ENCODE measurements around the gene FAM83D. TPM values are rescaled to one million over a fixed set of nuclear protein-coding genes. Genes with fewer than 3 reads are reported as not detected.

FAM83D gene
- total and polyA plus RNA-seq, 5 experiments from 2014 or later, result 0.46 to 1.1 (median 0.56) TPM

DNA sequence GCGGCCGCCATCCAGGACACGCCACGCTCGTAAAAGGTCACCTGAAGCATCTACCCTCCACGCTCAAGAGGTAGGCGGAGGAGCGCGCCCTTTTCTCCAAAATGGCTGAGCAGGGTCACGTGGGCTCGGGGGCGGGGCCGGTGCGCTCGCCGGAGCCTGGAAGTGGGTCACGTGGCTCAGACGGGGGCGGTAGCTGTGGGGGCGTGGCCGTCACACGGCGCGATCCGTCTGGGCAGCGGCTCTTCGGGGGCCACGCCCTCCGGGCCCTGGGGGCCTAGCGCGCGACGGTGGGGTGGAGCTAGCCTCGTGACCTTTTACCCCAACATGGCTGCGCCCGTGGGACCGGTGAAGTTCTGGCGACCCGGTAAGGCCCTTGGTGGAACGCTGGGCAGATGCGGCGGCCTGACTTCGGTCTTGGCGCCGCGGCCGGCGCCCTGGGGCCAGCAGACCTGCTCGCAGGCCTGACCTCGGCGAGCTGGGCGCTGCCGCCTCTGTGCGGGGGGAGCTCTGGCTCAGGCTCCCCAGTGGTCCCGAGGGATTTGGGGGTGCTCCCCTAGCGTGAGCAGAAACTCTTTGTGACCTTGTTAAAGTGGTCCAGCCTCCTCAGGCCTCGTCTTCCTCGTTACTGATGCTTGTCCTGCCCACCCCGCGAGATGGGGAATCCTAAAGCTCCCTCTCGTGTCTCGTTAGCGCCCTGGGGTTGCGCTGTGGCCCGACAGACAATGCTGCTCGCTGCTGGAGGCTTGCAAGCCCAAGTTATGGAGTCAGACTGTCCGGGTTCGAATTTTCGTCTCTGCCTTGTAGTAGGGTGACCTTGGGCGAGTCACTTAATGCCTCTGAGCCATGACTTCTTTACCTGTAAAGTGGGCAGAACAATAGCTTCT lies 36.1 kb downstream of the FAM83D start, which contains the start of gene DHX35:
DHX35 (plus strand) TSS at position 301 of the 884 bp plus-strand sequence; CDS start at position 325, 24 bp downstream.
- H3K9me3 Mint-ChIP-seq, result no peaks in the 10 kb centered on the region
- no peaks in the 10 kb centered on the region for H3K27me3 Mint-ChIP-seq
- H3K4me1 Mint-ChIP-seq, result peaks cover 19 to 43% (median 27%) of the 10 kb centered on the region in 4 donors
- peak within 1 kb of the TSS; percentile 89 to 98 (median 96) for H3K4me3 Mint-ChIP-seq
- peaks cover 0 to 13% (median 2%) of the 10 kb centered on the region in 3 donors for H3K36me3 Mint-ChIP-seq
- POLR2A ChIA-PET, result interaction anchor here (0.6 to 2.5 kb wide), 11 partner anchors 36 to 490 kb away, joined by 3 to 17 read pairs (median 5); partner anchors contain the start of genes FAM83D, PPP1R16B and RALGAPB
- peak; percentile 97 to 98 for ATAC-seq
- H3K27ac Mint-ChIP-seq, result peak within 1 kb of the TSS; percentile 89 to 98 (median 96)
- DNase-seq, result peak; percentile 92 to 99 (median 98)

DNA sequence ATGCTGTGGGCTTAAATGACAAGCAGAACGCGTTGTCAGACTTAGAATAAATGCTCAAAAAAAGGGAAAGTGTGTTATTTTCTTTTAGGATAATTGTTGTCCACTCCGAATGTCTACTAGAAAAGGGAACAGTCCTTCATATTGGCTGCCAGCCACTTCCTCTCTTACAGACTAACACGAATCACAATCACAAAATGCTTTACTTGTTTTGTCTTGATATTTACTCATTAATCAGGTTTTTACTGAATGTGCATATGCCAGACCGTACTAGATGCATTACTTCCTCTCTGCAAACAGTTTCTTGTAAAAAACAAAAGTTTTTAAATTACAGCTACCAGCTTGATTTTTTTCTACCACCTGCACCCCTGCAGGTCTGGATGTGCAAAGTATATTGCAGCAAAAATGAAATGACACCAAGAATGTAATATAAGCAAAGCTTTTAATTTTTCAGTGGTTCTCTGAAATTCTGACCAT lies 36.7 kb downstream of the FAM83D start:
- DNase-seq, result no peak
- Mint-ChIP-seq H3K4me1 (peaks cover 19 to 45% (median 28%) of the 10 kb centered on the region in 4 donors), H3K36me3 (peaks cover 0 to 18% (median 2%) of the 10 kb centered on the region in 3 donors), H3K4me3 (peak overlapping the region; percentile 89 to 98 (median 96)), H3K27ac (peak overlapping the region; percentile 87 to 98 (median 92)), H3K9me3 (no peaks in the 10 kb centered on the region), H3K27me3 (no peaks in the 10 kb centered on the region)
- POLR2A ChIA-PET, result interaction anchor here (1.0 to 2.5 kb wide), 6 partner anchors 36 to 491 kb away, joined by 3 to 17 read pairs (median 6); partner anchors contain the start of genes FAM83D, PPP1R16B and RALGAPB
- ATAC-seq, result no peak

DNA sequence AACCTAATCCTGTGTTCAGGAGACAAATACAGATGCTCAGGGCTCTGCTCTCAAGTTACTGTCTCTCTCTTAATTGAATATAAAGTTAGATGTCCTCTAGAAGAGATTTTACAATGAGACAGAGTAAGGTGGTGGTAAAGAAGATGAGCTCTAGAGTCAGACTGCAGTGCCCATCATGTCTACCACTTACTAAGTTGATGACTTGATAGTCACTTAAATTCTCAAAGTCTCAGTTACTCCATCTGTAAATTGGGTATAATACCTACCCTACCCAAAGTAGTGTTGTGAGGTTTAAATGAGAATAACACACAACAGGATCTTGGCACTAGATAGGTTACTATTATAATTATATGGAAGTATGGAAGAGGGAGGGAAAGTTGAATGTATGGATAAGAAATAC lies 37.5 kb downstream of the FAM83D start:
- Mint-ChIP-seq H3K4me1 (peaks cover 19 to 45% (median 29%) of the 10 kb centered on the region in 4 donors), H3K4me3 (peak overlapping the region in 2 of 10 donors; percentile 11 to 34), H3K36me3 (peaks cover 0 to 23% (median 2%) of the 10 kb centered on the region in 3 donors), H3K27me3 (no peaks in the 10 kb centered on the region), H3K27ac (no peak overlapping the region), H3K9me3 (no peaks in the 10 kb centered on the region)
- DNase-seq (no peak), ATAC-seq (no peak)
- POLR2A ChIA-PET, result interaction anchor here (2.0 to 2.5 kb wide), 2 partner anchors 37 to 89 kb away, joined by 7 to 17 read pairs; partner anchors contain the start of gene FAM83D

DNA sequence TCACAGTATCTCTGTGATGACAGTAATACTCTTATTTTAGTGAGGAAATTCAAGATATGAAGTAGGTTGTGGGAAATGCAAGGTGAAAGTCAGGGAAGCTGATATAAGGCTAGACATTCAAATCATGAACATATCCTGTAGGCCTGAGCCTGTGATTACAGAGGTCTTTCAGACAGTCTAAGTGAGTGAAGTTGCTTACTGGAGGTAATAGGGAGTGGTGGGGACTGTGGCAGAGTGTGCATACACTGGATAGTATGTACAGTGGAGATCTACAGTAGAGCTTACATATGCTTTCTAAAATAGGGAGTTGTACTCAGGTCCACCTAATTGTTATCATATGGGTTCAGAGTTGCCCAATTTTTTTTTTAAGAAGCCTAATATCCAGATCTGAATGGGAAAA lies 39.0 kb downstream of the FAM83D start:
- POLR2A ChIA-PET, result no interaction called here
- Mint-ChIP-seq H3K4me3 (no peak overlapping the region), H3K27ac (no peak overlapping the region), H3K4me1 (peaks cover 21 to 45% (median 30%) of the 10 kb centered on the region in 4 donors), H3K36me3 (peaks cover 0 to 38% (median 5%) of the 10 kb centered on the region in 3 donors), H3K9me3 (no peaks in the 10 kb centered on the region), H3K27me3 (no peaks in the 10 kb centered on the region)
- ATAC-seq, result no peak
- no peak for DNase-seq

DNA sequence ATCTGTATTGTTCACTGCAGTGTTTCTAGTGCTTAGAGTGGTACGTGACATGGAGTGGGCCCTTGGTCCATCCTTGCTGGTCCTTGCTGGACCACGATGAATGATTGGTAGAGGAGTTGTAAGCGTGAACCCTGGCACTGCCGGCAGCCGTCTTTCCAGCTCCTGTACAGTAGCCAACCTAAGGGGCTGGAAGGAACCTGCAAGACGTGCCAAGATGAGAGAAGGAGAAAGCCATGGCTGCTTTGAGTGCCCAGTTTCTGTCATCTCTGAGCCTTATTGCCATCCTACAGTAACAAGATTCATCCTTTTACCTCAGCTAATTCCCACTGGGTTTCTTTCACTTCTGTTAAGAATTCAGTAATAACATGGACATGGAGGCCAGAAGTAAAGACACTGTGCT lies 41.9 kb downstream of the FAM83D start:
- ATAC-seq (no peak), DNase-seq (no peak)
- peaks cover 0 to 65% (median 8%) of the 10 kb centered on the region in 3 donors for H3K36me3 Mint-ChIP-seq
- no peak overlapping the region for H3K4me3 Mint-ChIP-seq
- POLR2A ChIA-PET, result no interaction called here
- H3K27me3 Mint-ChIP-seq, result no peaks in the 10 kb centered on the region
- no peaks in the 10 kb centered on the region for H3K9me3 Mint-ChIP-seq
- H3K27ac Mint-ChIP-seq, result no peak overlapping the region
- H3K4me1 Mint-ChIP-seq, result peaks cover 9 to 32% (median 21%) of the 10 kb centered on the region in 4 donors

DNA sequence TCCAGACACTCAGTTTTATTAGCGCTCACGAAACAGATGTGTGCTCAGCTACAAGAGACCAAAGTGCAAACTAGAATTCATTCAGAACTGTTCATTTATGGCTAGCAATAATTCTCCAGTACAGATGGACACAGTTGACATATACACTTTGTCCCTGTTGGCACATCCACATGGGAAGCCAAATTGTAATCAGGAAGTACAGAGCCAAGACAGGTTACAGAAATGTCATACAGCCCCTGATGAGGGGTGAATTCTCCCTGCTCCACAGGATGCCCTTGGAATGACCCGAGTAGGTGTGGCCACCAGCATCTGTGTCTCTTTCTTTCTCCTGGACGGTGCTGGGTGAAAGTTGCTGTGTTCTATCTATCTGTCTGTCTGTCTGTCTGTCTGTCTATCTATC lies 43.5 kb downstream of the FAM83D start:
- POLR2A ChIA-PET, result no interaction called here
- Mint-ChIP-seq H3K27ac (peak overlapping the region in 1 of 10 donors; percentile 45), H3K36me3 (peaks cover 6 to 78% (median 8%) of the 10 kb centered on the region in 3 donors), H3K4me3 (no peak overlapping the region), H3K4me1 (peaks cover 10 to 28% (median 15%) of the 10 kb centered on the region in 4 donors), H3K27me3 (no peaks in the 10 kb centered on the region), H3K9me3 (no peaks in the 10 kb centered on the region)
- DNase-seq (no peak), ATAC-seq (no peak)

DNA sequence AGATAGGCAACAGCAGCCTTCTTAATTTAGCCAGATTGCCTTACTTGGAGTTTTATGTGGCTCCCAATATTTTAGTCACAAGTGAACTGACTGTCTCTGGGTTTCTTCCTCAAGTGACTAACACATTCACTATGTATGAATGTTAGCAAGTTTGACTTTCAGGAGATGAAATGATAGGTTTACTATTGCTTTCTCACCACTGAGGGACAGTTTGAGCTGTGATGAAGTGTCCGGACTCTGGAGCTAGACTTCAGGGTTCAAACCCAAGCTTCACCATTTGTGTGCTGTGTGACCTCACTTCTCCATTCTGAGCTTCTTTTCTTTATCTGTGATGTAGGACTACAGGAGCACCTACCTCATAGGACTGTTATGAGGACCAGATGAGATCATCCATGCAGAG lies 44.1 kb downstream of the FAM83D start:
- peaks cover 4 to 28% (median 15%) of the 10 kb centered on the region in 4 donors for H3K4me1 Mint-ChIP-seq
- POLR2A ChIA-PET, result no interaction called here
- no peaks in the 10 kb centered on the region for H3K9me3 Mint-ChIP-seq
- no peaks in the 10 kb centered on the region for H3K27me3 Mint-ChIP-seq
- peaks cover 6 to 79% (median 8%) of the 10 kb centered on the region in 3 donors for H3K36me3 Mint-ChIP-seq
- no peak overlapping the region for H3K27ac Mint-ChIP-seq
- ATAC-seq (no peak), DNase-seq (no peak)
- no peak overlapping the region for H3K4me3 Mint-ChIP-seq

DNA sequence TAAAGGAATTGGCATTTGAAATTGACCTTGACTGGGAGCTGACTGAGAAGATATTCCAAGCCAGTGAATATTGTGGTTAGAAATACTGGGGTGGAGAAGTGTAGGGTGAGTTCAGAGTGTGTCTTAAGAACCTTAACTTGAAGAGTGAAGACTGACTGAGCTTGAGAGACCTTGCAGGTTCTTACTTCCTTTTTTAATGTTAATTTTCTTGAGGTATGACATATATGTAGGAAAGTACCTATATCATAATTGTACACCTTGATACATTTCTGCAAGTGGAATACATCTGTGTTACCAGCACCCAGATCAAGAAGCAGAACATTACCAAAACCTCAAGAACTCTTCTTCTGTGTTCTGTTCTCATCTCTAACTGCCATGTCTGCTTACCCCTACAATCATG lies 46.9 kb downstream of the FAM83D start:
- no peak for ATAC-seq
- peaks cover under 1 to 16% (median 10%) of the 10 kb centered on the region in 4 donors for H3K4me1 Mint-ChIP-seq
- H3K27ac Mint-ChIP-seq, result no peak overlapping the region
- peaks cover 6 to 67% (median 6%) of the 10 kb centered on the region in 3 donors for H3K36me3 Mint-ChIP-seq
- no peaks in the 10 kb centered on the region for H3K9me3 Mint-ChIP-seq
- POLR2A ChIA-PET, result no interaction called here
- no peak for DNase-seq
- no peak overlapping the region for H3K4me3 Mint-ChIP-seq
- H3K27me3 Mint-ChIP-seq, result no peaks in the 10 kb centered on the region

DNA sequence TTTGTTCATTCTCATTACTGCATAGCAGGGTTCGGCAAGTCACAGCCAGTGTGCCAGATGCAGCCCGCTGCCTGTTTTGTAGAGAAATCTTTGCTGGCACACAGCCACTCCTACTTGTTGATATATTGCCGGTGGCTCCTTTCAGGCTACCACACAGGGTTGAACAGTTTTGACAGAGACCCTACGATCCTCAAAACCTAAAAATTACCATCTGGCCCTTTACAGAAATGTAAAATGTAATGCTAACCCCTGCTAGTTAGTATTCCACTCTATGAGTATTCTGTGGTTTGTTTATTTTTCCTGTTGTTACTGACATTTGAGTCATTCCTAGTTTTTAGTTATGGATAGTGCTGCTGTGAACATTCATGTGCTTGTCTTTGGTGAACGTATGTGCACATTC lies 47.4 kb downstream of the FAM83D start:
- no peak for ATAC-seq
- peak overlapping the region in 1 of 10 donors; percentile 9 for H3K27ac Mint-ChIP-seq
- POLR2A ChIA-PET, result no interaction called here

DNA sequence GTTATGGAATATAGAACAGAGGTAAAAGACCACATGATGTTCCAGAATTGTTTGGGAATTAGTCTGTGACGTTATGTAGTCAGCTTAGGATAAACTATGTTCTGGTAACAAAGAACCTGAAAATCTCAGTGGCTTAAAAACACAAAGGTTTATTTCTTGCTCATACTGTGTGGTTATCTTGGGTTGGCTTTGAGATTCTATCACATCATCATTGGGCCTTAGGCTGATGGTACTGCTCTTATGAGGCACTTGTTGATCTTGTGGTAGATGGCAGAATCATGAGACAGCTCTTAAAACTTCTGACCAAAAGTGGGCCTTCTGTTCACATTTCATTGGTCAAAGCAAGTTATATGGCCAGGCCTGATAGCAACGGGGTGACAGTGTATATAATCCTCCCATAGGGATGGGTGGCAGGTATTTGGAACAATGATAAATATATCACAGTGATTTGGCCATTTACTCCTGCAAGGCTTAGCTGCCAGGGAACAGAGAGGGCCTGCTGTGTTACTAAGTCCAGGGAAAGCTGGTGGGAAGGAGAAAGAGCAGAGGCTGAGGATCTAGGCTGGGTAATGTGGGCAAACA lies 49.4 kb downstream of the FAM83D start:
- Mint-ChIP-seq H3K27ac (no peak overlapping the region), H3K4me1 (peaks cover 0 to 19% (median 6%) of the 10 kb centered on the region in 4 donors), H3K9me3 (no peaks in the 10 kb centered on the region), H3K4me3 (no peak overlapping the region), H3K27me3 (peaks cover 0 to 1% (median 0%) of the 10 kb centered on the region in 5 donors), H3K36me3 (peaks cover 1 to 54% (median 6%) of the 10 kb centered on the region in 3 donors)
- POLR2A ChIA-PET, result no interaction called here
- DNase-seq, result no peak
- ATAC-seq, result no peak

More for the DNA sequence above, 47.4 kb downstream of the FAM83D start:
- H3K4me1 Mint-ChIP-seq, result peaks cover 0 to 16% (median 10%) of the 10 kb centered on the region in 4 donors
- DNase-seq, result no peak
- H3K4me3 Mint-ChIP-seq, result no peak overlapping the region
- peaks cover 6 to 64% (median 6%) of the 10 kb centered on the region in 3 donors for H3K36me3 Mint-ChIP-seq
- no peaks in the 10 kb centered on the region for H3K27me3 Mint-ChIP-seq
- no peaks in the 10 kb centered on the region for H3K9me3 Mint-ChIP-seq

DNA sequence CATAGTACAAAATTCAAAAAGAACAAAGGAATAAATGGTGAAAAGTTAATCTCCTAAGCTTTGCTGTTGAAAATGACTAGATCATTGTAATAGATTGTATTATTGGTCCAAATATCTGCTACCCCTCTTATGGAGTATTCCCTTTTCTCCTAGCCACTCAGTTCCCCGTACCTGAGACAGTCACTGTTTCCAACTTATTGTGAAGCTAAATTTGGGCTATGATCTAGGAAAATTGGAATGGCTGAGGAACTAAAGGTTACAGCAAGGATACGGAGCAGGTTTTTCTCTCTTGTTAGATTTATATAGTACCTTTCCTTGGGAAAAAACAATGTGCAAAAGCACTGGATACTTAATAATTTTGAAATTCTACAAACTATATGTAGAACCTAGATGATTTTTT lies 53.2 kb downstream of the FAM83D start:
- peaks cover 0 to 1% (median 0%) of the 10 kb centered on the region in 5 donors for H3K27me3 Mint-ChIP-seq
- no peak overlapping the region for H3K27ac Mint-ChIP-seq
- H3K9me3 Mint-ChIP-seq, result no peaks in the 10 kb centered on the region
- peaks cover 5 to 14% (median 7%) of the 10 kb centered on the region in 4 donors for H3K4me1 Mint-ChIP-seq
- ATAC-seq (no peak), DNase-seq (no peak)
- peaks cover 0 to 47% (median 10%) of the 10 kb centered on the region in 3 donors for H3K36me3 Mint-ChIP-seq
- POLR2A ChIA-PET, result interaction anchor here (0.5 kb wide), 1 partner anchor 9 kb away, joined by 4 read pairs; no protein-coding TSS in a partner anchor
- no peak overlapping the region for H3K4me3 Mint-ChIP-seq

DNA sequence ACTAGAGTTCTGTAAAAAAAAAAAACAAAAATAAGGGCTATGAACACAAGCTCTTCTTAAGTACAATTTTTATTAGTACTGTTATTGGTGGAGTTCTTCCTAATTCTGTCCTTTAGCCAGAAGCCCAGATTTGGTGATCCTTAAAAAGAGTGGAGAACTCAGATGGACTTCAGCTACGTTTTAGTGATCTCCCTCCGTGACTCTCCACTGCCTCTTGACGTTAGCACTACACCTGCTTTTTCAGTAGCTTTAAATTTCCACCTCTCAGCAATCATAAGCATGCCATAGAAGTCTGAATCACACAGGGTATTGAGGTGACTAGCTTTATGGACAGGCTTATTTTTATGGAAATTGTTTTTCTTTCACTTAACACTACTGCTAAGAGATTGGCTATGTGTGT lies 53.6 kb downstream of the FAM83D start:
- Mint-ChIP-seq H3K9me3 (no peaks in the 10 kb centered on the region), H3K4me3 (no peak overlapping the region), H3K27ac (no peak overlapping the region), H3K4me1 (peaks cover 2 to 10% (median 7%) of the 10 kb centered on the region in 4 donors), H3K36me3 (peaks cover 0 to 47% (median 10%) of the 10 kb centered on the region in 3 donors), H3K27me3 (peaks cover 0 to 1% (median 0%) of the 10 kb centered on the region in 5 donors)
- POLR2A ChIA-PET, result no interaction called here
- no peak for ATAC-seq
- DNase-seq, result no peak

All from naive thymus-derived CD8-positive, alpha-beta T cell (primary cell).